Endodermal cell (in vitro differentiated cells): ENCODE data around the gene LTC4S. TPM values are rescaled to one million over a fixed set of nuclear protein-coding genes. Genes with fewer than 3 reads are reported as not detected.

ENCODE experiments used
- DNase-seq: peaks from one replicate; pipeline ENCODE4 v3.0.0-alpha.2; 2017
- H3K27ac ChIP-seq: 2 replicates; pipeline ENCODE4 v1.5.1; 2013; ENCODE audit warnings: mild to moderate bottlenecking, low read depth, low read length, moderate library complexity
- H3K27me3 ChIP-seq: 2 replicates; pipeline ENCODE4 v1.6.1; 2013; ENCODE audit warnings: mild to moderate bottlenecking, low read length, moderate library complexity; ENCODE audit not compliant: insufficient read depth, control insufficient read depth, poor library complexity, severe bottlenecking
- H3K36me3 ChIP-seq: 2 replicates; pipeline ENCODE4 v1.7.0; 2013; ENCODE audit warnings: mild to moderate bottlenecking, low read length, moderate library complexity; ENCODE audit not compliant: control insufficient read depth, insufficient read depth
- H3K4me1 ChIP-seq: one replicate; pipeline ENCODE4 v1.7.0; 2013; ENCODE audit warnings: low read length; ENCODE audit not compliant: control insufficient read depth, insufficient read depth
- H3K4me3 ChIP-seq: 2 replicates; pipeline ENCODE4 v1.5.1; 2013; ENCODE audit warnings: mild to moderate bottlenecking, low read length, moderate library complexity
- H3K9ac ChIP-seq: 2 replicates; pipeline ENCODE4 v1.6.1; 2013; ENCODE audit warnings: mild to moderate bottlenecking, low read length, moderate library complexity; ENCODE audit not compliant: poor library complexity, severe bottlenecking; ENCODE audit errors: extremely low read depth
- H3K9me3 ChIP-seq: 2 replicates; pipeline ENCODE4 v1.6.1; 2013; ENCODE audit warnings: mild to moderate bottlenecking, low read length, moderate library complexity; ENCODE audit not compliant: control insufficient read depth
- H3K27ac Mint-ChIP-seq: 2 replicates; pipeline ENCODE4 v1.8.0; 2020; ENCODE audit warnings: mixed read lengths
- H3K27me3 Mint-ChIP-seq: 2 replicates; pipeline ENCODE4 v1.8.0; 2021; ENCODE audit warnings: mild to moderate bottlenecking, mixed read lengths; ENCODE audit not compliant: insufficient read depth
- H3K36me3 Mint-ChIP-seq: 2 replicates; pipeline ENCODE4 v1.8.0; 2020; ENCODE audit warnings: low read depth, mixed read lengths
- H3K4me1 Mint-ChIP-seq: 2 replicates; pipeline ENCODE4 v1.8.0; 2020; ENCODE audit warnings: mixed read lengths
- H3K4me3 Mint-ChIP-seq: 2 replicates; pipeline ENCODE4 v1.8.0; 2020; ENCODE audit warnings: mild to moderate bottlenecking, moderate library complexity, mixed read lengths
- H3K9me3 Mint-ChIP-seq: 2 replicates; pipeline ENCODE4 v1.8.0; 2020; ENCODE audit warnings: mild to moderate bottlenecking, mixed read lengths
- WGBS, 2 experiments: methylation state at CpG; one replicate each; pipeline versions ENCODE4 v1.1.5 to v1.1.7; 2013; ENCODE audit warnings: missing lambda C conversion rate in 2 of 2, mixed read lengths in 1 of 2; ENCODE audit not compliant: insufficient coverage in 1 of 2, insufficient read length in 1 of 2; 5-methylcytosine and 5-hydroxymethylcytosine counted together
- total RNA-seq, 2 donors: library from RNA; stranded (reverse); fragmentation: NEBNext Ultra II Directional in 1 of 2; extraction: Animal tissue kit (Norgen Biotek cat#: 25700) in 1 of 2; gene quantifications; 2 replicates in 1 of 2; 3 replicates in 1 of 2; pipeline ENCODE4 v1.2.1, GENCODE V29; 2021
- TF ChIP-seq, protein P1 (sequence below): fragments of 200-600 bp; sonication (generic); conservative IDR thresholded peaks from 2 replicates; pipeline ENCODE4 v1.5.0; 2021; ENCODE audit warnings: antibody characterized with exemption, mild to moderate bottlenecking

LTC4S gene
- total RNA-seq, 2 donors from 2014 or later, result 5.7 to 6.3 TPM

DNA sequence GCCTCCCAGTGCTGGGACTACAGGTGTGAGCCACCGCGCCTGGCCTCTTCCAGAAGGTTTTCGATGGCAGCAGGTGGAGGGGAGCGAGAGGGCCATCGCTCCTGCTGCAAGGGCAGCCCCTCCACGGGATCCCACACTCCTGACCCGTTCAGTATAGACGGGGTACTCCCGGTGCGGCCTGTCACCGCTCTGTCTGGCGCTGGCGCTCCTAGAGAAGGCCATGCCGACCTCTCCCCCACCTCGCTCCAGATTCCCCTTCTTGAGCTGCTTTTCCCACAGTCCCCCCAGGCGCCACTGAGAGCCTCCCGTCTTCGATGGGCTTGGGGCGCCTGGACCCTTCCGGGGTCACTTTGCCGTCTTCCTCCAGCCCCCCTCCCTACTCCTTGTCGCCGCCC is 22.6 kb downstream of the LTC4S start:
- H3K36me3 Mint-ChIP-seq, result peaks cover 32% of the 10 kb centered on the region
- peaks cover 38% of the 10 kb centered on the region for H3K36me3 ChIP-seq
- H3K4me1 ChIP-seq, result peaks cover 16% of the 10 kb centered on the region
- DNase-seq, result no peak
- no peaks in the 10 kb centered on the region for H3K9me3 Mint-ChIP-seq
- H3K4me3 ChIP-seq, result no peak overlapping the region
- H3K4me3 Mint-ChIP-seq, result peak overlapping the region; percentile 48
- no peak overlapping the region for H3K27ac Mint-ChIP-seq
- WGBS, 2 experiments, result 75 to 97% methylated on average over 8 to 23 of the region's 23 CpGs
- no peak overlapping the region for H3K27ac ChIP-seq
- no peaks in the 10 kb centered on the region for H3K9me3 ChIP-seq
- H3K9ac ChIP-seq, result no peak overlapping the region
- peaks cover 4% of the 10 kb centered on the region for H3K27me3 Mint-ChIP-seq
- H3K4me1 Mint-ChIP-seq, result peaks cover 17% of the 10 kb centered on the region
- TF ChIP-seq, protein P1, sequence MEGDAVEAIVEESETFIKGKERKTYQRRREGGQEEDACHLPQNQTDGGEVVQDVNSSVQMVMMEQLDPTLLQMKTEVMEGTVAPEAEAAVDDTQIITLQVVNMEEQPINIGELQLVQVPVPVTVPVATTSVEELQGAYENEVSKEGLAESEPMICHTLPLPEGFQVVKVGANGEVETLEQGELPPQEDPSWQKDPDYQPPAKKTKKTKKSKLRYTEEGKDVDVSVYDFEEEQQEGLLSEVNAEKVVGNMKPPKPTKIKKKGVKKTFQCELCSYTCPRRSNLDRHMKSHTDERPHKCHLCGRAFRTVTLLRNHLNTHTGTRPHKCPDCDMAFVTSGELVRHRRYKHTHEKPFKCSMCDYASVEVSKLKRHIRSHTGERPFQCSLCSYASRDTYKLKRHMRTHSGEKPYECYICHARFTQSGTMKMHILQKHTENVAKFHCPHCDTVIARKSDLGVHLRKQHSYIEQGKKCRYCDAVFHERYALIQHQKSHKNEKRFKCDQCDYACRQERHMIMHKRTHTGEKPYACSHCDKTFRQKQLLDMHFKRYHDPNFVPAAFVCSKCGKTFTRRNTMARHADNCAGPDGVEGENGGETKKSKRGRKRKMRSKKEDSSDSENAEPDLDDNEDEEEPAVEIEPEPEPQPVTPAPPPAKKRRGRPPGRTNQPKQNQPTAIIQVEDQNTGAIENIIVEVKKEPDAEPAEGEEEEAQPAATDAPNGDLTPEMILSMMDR, result no peak
- no peaks in the 10 kb centered on the region for H3K27me3 ChIP-seq

DNA sequence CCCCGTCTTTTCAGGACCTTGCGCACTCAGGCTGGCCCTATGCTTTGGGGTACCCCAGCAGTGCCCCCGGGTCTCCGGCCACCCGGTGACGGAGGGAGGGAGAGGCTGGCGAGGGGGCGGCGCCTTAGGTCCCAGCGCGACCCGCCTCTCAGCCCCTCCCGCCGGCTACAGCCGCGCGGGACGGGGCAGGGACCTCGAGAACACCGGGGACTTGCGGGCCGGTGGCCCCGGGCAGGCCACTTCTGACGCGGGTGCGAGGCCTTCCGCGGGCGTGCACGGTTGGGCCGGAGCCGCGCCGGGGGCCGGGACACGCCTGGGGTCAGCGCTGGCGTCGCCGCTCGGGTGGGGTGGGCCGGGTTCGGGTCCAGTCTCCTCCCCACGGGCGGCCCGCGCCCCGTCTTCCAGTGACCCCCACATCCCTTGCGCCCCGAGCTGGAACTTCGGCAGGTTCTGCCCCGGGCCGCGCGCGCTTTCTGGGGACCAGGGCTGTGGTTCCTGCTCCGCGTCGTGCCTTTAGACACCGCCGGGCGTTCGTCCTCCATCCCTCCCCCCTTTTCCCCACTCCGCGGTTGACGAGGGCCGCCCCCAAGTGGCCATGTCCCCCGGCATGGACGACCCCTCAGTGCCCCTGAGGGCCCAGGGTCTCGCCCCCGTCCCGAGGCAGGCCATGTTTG is 23.1 kb downstream of the LTC4S start:
- Mint-ChIP-seq H3K36me3 (peaks cover 28% of the 10 kb centered on the region), H3K4me1 (peaks cover 18% of the 10 kb centered on the region), H3K4me3 (peak overlapping the region; percentile 48), H3K27ac (no peak overlapping the region), H3K27me3 (peaks cover 4% of the 10 kb centered on the region), H3K9me3 (no peaks in the 10 kb centered on the region)
- TF ChIP-seq, protein P1, result no peak
- Histone ChIP-seq H3K27me3 (no peaks in the 10 kb centered on the region), H3K9ac (no peak overlapping the region), H3K4me3 (no peak overlapping the region), H3K27ac (no peak overlapping the region), H3K9me3 (no peaks in the 10 kb centered on the region), H3K36me3 (peaks cover 34% of the 10 kb centered on the region), H3K4me1 (peaks cover 16% of the 10 kb centered on the region)
- WGBS, 2 experiments, result 11 to 16% methylated on average over 16 to 72 of the region's 72 CpGs
- DNase-seq, result peak; percentile 70

DNA sequence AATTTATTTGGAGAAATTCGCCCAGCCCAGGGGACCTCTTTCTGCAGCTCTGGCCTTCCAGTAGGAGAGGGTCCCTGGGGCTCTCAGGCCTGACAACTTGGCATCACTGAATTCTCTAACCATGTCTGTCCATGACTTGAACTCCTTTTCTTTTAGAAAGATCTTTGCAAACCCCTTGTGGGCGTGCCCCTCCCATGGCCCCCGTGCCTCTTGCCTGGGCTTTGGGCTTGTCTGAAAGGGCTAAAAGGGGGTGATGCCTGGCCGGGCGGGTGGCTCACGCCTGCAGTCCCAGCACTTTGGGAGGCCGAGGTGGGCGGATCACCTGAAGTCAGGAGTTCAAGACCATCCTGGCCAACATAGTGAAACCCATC is 23.7 kb downstream of the LTC4S start:
- H3K9me3 Mint-ChIP-seq, result no peaks in the 10 kb centered on the region
- H3K4me3 ChIP-seq, result no peak overlapping the region

More for the DNA sequence above, 23.7 kb downstream of the LTC4S start:
- Histone ChIP-seq H3K9ac (no peak overlapping the region), H3K4me1 (peaks cover 20% of the 10 kb centered on the region), H3K27ac (no peak overlapping the region), H3K36me3 (peaks cover 29% of the 10 kb centered on the region), H3K27me3 (no peaks in the 10 kb centered on the region), H3K9me3 (no peaks in the 10 kb centered on the region)
- H3K27ac Mint-ChIP-seq, result no peak overlapping the region
- H3K27me3 Mint-ChIP-seq, result peaks cover 4% of the 10 kb centered on the region
- peak overlapping the region; percentile 48 for H3K4me3 Mint-ChIP-seq
- peaks cover 25% of the 10 kb centered on the region for H3K36me3 Mint-ChIP-seq
- H3K4me1 Mint-ChIP-seq, result peaks cover 23% of the 10 kb centered on the region
- no peak for DNase-seq
- WGBS, 2 experiments, result 88% methylated on average over 3 to 8 of the region's 8 CpGs
- TF ChIP-seq, protein P1, result no peak
